Breast epithelium (tissue), 4 donors: Measurements from ENCODE around the gene CRYGS. TPM values are rescaled to one million over a fixed set of nuclear protein-coding genes. Genes with fewer than 3 reads are reported as not detected.

Experiments
- DNase-seq, 2 donors: peaks; one replicate each; pipeline ENCODE4 v3.0.0-alpha.2; 2019; ENCODE audit warnings: low spot score in 2 of 2
- H3K27ac ChIP-seq, 2 donors: fragments of 200-600 bp; sonication (generic) in 1 of 2; one replicate each; pipeline ENCODE4 v1.5.1; 2016 to 2019; ENCODE audit warnings: mild to moderate bottlenecking in 1 of 2
- H3K27me3 ChIP-seq, 2 donors: fragments of 200-600 bp; sonication (generic) in 1 of 2; one replicate each; pipeline versions ENCODE4 v1.5.1 to v1.6.0; 2017 to 2019; ENCODE audit warnings: control low read depth in 1 of 2, mild to moderate bottlenecking in 1 of 2
- H3K36me3 ChIP-seq: fragments of 200-600 bp; one replicate; pipeline ENCODE4 v1.5.1; 2019
- H3K4me1 ChIP-seq, 2 donors: fragments of 200-600 bp; sonication (generic); one replicate each; pipeline ENCODE4 v1.5.1; 2016 to 2019; ENCODE audit warnings: control low read depth in 1 of 2
- H3K4me3 ChIP-seq, 3 donors: fragments of 200-600 bp; sonication (generic); 1 replicate in 2 of 3; 2 replicates in 1 of 3; pipeline ENCODE4 v1.5.1; 2016 to 2019; ENCODE audit warnings: mild to moderate bottlenecking in 3 of 3, moderate library complexity in 2 of 3
- H3K9me3 ChIP-seq, 2 donors: fragments of 200-600 bp; sonication (generic) in 1 of 2; one replicate each; pipeline ENCODE4 v1.5.1; 2016 to 2019; ENCODE audit warnings: control low read depth in 1 of 2
- CTCF ChIP-seq, 3 donors: fragments of 450-650 bp; IDR thresholded peaks; one replicate each; pipeline ENCODE4 v1.5.1; 2016 to 2017; ENCODE audit warnings: antibody characterized with exemption in 3 of 3, mild to moderate bottlenecking in 3 of 3, moderate library complexity in 3 of 3
- POLR2A ChIP-seq: fragments of 450-650 bp; IDR thresholded peaks from one replicate; pipeline ENCODE4 v1.6.1; 2016; ENCODE audit warnings: antibody characterized with exemption, mild to moderate bottlenecking, moderate library complexity
- POLR2AphosphoS5 ChIP-seq, 3 donors: sonication (generic); formaldehyde crosslinking; IDR thresholded peaks; one replicate each; pipeline ENCODE4 v1.6.1; 2017; ENCODE audit warnings: antibody characterized with exemption in 3 of 3
- intact Hi-C: fragments of 100-400 bp; cut with DNase I; formaldehyde crosslinking; loops from one replicate; pipeline ENCODE4 v1.15.1; 2023; ENCODE audit warnings: low total_unique reads
- total RNA-seq, 3 donors: library from RNA; depleted of rRNA; stranded (reverse); fragments of >200 nt; gene quantifications; one replicate each; pipeline ENCODE4 v1.1.0, GENCODE V29; 2016

Gene CRYGS
- total RNA-seq, 3 donors from 2014 or later: 3.8 to 5.9 (median 4.2) TPM

GRCh38 chr3:186540221-186540834 is 3.9 kb downstream of the CRYGS start:
- Histone ChIP-seq H3K36me3 (no peaks in the 10 kb centered on the region), H3K27ac (no peak overlapping the region)
- peak; percentile 48 to 83 (median 79) for TF ChIP-seq CTCF (IDR thresholded peaks at IDR 0.05)
- no peak for TF ChIP-seq POLR2A

GRCh38 chr3:186538779-186539178 is 5.4 kb downstream of the CRYGS start:
- no peaks in the 10 kb centered on the region for H3K9me3 ChIP-seq
- no peak overlapping the region for H3K4me3 ChIP-seq
- peaks cover 0 to 4% of the 10 kb centered on the region in 2 donors for H3K4me1 ChIP-seq
- H3K27ac ChIP-seq: no peak overlapping the region
- H3K27me3 ChIP-seq: no peaks in the 10 kb centered on the region
- TF ChIP-seq CTCF (IDR thresholded peaks at IDR 0.05): no peak
- no peak for TF ChIP-seq POLR2AphosphoS5 (IDR thresholded peaks at IDR 0.05)
- TF ChIP-seq POLR2A: no peak
- no peaks in the 10 kb centered on the region for H3K36me3 ChIP-seq
- intact Hi-C loops: loop anchor here (10.0 kb wide), 2 partner anchors 274 to 554 kb away; no protein-coding TSS in a partner anchor
- no peak for DNase-seq

More at GRCh38 chr3:186540221-186540834, 3.9 kb downstream of the CRYGS start:
- Histone ChIP-seq H3K27me3 (no peaks in the 10 kb centered on the region), H3K4me3 (no peak overlapping the region), H3K9me3 (no peaks in the 10 kb centered on the region), H3K4me1 (peaks cover 0 to 4% of the 10 kb centered on the region in 2 donors)
- intact Hi-C loops: no loop called here
- DNase-seq: peak; percentile 67 to 71

- Histone ChIP-seq H3K27ac (no peak overlapping the region), H3K36me3 (no peaks in the 10 kb centered on the region), H3K4me3 (no peak overlapping the region), H3K9me3 (no peaks in the 10 kb centered on the region), H3K27me3 (no peaks in the 10 kb centered on the region), H3K4me1 (peaks cover 0 to 4% of the 10 kb centered on the region in 2 donors)
- DNase-seq: no peak
- TF ChIP-seq POLR2AphosphoS5 (IDR thresholded peaks at IDR 0.05): no peak
- no peak for TF ChIP-seq CTCF (IDR thresholded peaks at IDR 0.05)
- TF ChIP-seq POLR2A: no peak
- intact Hi-C loops: loop anchor here (10.0 kb wide), 2 partner anchors 272 to 552 kb away; no protein-coding TSS in a partner anchor
Measured at GRCh38 chr3:186536883-186537844, 7.0 kb downstream of the CRYGS start.

GRCh38 chr3:186534113-186534669 is 10.0 kb downstream of the CRYGS start:
- no peak for TF ChIP-seq POLR2AphosphoS5 (IDR thresholded peaks at IDR 0.05)
- no peak for TF ChIP-seq CTCF (IDR thresholded peaks at IDR 0.05)
- TF ChIP-seq POLR2A: no peak
- no peak for DNase-seq
- H3K27ac ChIP-seq: no peak overlapping the region
- H3K36me3 ChIP-seq: no peaks in the 10 kb centered on the region
- no peaks in the 10 kb centered on the region for H3K4me1 ChIP-seq
- H3K4me3 ChIP-seq: no peak overlapping the region
- H3K9me3 ChIP-seq: no peaks in the 10 kb centered on the region
- no peaks in the 10 kb centered on the region for H3K27me3 ChIP-seq
- intact Hi-C loops: loop anchor here (10.0 kb wide), 2 partner anchors 269 to 549 kb away; no protein-coding TSS in a partner anchor
